GM19239 (cell line): Measurements from ENCODE around the gene MORC3.
"Not testable (repeated sequence)": the region's sequence is repeated elsewhere in the genome, so short reads cannot be mapped to it uniquely, and the experiment has no call there.

Source experiments
- DNase-seq: peaks from one replicate; pipeline ENCODE4 v3.0.0; 2011; ENCODE audit warnings: low spot score; ENCODE audit not compliant: insufficient read length
- FAIRE-seq: peaks from 2 replicates; lab custom pipeline; 2011; peaks lifted over from hg19 to GRCh38; lab: Jason Lieb, UNC

Gene MORC3

DNA sequence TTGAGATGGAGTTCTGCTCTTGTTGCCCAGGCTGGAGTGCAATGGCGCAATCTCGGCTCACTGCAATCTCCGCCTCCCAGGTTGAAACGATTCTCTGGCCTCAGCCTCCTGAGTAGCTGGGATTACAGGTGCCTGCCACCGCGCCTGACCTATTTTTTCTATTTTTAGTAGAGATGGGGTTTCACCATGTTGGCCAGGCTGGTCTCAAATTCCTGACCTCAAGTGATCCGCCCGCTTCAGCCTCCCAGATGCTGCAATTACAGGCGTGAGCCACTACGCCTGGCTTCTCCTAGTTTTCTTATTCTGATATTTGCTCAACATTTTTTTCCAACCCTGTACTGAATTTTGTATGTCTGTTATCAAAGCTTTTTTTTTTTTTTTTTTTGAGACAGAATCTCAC, 62.7 kb downstream of the MORC3 start:
- not testable (repeated sequence) for DNase-seq, FAIRE-seq

GRCh38 chr21:36384885-36385232, 64.9 kb downstream of the MORC3 start:
- FAIRE-seq, result no peak

GRCh38 chr21:36385233-36386030, 65.4 kb downstream of the MORC3 start, which contains the start of gene CHAF1B:
TSS of gene CHAF1B (plus strand) at chr21:36385392. CDS start at chr21:36386137, 745 bp downstream.
- FAIRE-seq (no peak), DNase-seq (peak; percentile 90)

More at GRCh38 chr21:36384885-36385232, 64.9 kb downstream of the MORC3 start:
- peak; percentile 12 for DNase-seq

GRCh38 chr21:36386031-36386642, 66.1 kb downstream of the MORC3 start:
- FAIRE-seq (no peak), DNase-seq (no peak)

DNA sequence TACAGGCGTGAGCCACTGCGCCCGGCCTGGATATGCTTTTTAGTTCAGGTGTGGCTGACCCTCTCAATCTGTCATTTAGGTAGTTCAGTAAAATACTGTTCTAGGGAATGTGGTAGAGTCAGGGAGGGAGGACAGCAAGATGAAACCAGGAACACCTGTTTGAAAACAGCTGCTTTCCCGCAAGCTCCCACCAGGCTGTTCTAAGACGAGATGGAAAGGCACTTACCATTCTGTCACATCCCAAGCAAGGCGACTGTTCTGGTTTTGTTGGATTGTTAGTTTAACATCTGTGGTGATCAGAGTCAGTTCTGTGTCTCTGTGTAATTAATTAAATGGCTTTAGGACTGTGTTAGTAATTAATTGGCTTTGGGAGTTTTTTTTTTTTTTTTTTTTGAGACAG, 68.1 kb downstream of the MORC3 start:
- FAIRE-seq (no peak), DNase-seq (no peak)

DNA sequence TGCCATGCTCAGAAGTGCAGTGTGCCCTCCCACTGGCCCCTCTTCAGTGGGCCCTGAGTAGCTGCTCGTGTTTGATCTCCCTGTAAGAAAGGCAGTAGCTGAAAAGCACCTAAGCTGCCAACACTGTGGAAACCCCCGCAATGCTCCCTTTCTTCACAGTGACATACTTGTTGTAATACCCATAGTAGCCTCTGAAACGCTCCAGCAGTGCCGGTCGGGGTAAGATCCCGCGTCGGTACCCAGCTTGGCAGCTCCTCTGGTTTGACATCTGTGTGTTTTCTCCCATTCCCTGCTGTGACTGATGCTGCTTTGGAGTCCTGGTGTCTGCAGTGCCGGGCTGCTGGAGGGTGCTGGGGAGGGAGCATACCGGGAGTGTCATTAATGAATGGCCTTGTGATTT, 68.8 kb downstream of the MORC3 start:
- FAIRE-seq (no peak), DNase-seq (no peak)

- FAIRE-seq, DNase-seq: not testable (repeated sequence)
These were observed 71.7 kb downstream of the MORC3 start for GRCh38 chr21:36391649-36392048.

GRCh38 chr21:36395353-36396111, 75.5 kb downstream of the MORC3 start:
- no peak for FAIRE-seq

DNA sequence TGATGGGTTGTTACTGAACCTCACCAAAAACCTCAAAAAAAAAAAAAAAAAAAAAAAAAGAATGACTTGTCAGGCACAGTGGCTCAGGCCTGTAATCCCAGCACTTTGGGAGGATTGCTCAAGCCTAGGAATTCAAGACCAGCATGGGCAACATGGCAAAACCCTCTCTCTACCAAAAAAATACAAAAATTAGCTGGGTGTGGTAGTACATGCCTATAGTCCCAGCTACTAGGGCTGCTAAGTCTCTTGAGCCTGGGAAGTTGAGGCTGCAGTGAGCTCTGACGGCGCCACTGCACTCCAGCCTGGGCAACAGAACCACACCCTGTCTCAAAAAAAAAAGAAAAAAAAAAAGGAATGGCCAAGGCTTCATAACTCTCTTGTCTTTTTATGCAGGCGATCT, 76.3 kb downstream of the MORC3 start:
- DNase-seq, result no peak
- no peak for FAIRE-seq

More at GRCh38 chr21:36395353-36396111, 75.5 kb downstream of the MORC3 start:
- DNase-seq, result no peak

- DNase-seq (no peak), FAIRE-seq (no peak)
These were observed 77.0 kb downstream of the MORC3 start for GRCh38 chr21:36396971-36397370.

DNA sequence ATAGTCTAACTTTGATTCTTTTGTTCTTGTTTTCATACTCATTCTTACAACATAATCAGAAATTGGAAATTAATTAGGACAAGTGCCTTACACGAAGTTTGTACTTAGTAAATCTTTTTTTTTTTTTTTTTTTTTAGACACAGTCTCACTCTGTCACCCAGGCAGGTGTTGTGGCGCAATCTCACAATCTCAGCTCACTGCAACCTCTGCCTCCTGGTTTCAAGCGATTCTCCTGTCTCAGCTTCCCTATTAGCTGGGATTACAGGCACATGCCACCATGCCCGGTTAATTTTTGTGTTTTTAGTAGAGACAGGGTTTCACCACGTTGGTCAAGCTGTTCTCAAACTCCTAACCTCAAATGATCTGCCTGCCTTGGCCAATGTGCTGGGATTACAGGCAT, 77.6 kb downstream of the MORC3 start:
- no peak for FAIRE-seq
- DNase-seq, result no peak

GRCh38 chr21:36399736-36400135, 79.7 kb downstream of the MORC3 start:
- not testable (repeated sequence) for DNase-seq, FAIRE-seq

DNA sequence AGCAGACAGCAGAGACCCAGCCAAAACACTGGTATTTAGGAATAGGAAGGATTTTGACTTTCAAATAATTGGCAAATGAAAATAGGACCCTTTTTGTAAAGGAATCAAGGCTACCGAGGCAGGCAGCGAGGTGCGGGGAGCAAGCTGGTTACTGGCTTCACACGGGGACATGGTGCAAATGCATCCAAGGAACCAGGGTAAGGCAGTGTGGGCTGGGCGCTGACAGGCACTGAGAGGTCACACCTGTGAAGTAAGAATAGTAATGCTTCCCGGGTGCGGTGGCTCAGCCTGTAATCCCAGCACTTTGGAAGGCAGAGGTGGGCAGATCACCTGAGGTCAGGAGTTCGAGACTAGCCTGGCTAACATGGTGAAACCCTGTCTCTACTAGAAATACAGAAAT, 80.7 kb downstream of the MORC3 start:
- DNase-seq, result no peak

GRCh38 chr21:36402339-36402738, 82.3 kb downstream of the MORC3 start:
- DNase-seq (no peak), FAIRE-seq (no peak)

More for the DNA sequence above, 80.7 kb downstream of the MORC3 start:
- FAIRE-seq, result no peak

GRCh38 chr21:36403713-36404112, 83.7 kb downstream of the MORC3 start:
- DNase-seq (no peak), FAIRE-seq (no peak)

- DNase-seq (no peak), FAIRE-seq (no peak)
These were observed 88.6 kb downstream of the MORC3 start for GRCh38 chr21:36408568-36408967.

GRCh38 chr21:36411301-36411700, 91.3 kb downstream of the MORC3 start:
- FAIRE-seq, result no peak
- no peak for DNase-seq

DNA sequence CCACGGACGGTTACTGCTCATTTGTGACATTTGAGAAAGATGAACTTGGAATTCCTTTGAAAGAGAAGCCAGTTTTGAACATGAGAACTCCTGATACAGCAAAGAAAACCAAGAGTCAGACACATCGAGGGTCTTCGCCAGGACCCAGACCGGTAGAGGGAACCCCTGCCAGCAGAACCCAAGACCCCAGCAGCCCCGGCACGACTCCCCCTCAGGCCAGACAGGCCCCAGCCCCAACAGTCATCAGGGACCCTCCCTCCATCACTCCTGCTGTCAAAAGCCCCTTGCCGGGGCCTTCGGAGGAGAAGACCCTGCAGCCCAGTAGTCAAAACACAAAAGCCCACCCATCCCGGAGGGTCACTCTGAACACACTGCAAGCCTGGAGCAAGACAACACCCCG, 92.9 kb downstream of the MORC3 start:
- FAIRE-seq (no peak), DNase-seq (no peak)

GRCh38 chr21:36415375-36415774, 95.4 kb downstream of the MORC3 start:
- FAIRE-seq (no peak), DNase-seq (no peak)

GRCh38 chr21:36419241-36419640, 99.2 kb downstream of the MORC3 start:
- DNase-seq, result no peak
- FAIRE-seq, result no peak

DNA sequence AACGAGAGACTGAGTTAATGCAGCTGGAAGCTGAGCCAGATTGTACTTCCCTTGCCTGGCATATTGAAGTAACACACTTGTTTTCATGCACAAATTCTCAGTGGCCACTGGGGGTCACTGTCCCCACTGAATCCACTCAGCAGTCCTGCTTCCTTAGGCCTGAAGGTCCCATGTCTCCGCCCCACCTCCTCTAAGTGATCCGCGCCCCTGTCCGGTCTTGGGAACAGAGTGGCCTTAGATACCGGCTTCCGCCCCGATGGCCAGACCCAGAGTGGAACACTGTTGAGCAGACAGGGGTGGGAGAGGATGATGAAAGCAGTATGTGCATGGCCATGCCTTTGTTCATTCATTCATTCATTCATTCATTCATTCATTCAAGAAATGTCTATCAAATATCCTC, 100.0 kb downstream of the MORC3 start:
- DNase-seq (peak; percentile 76), FAIRE-seq (peak; percentile 64)
